Lower leg skin (tissue), 4 donors: ENCODE data around the gene NAV1. TPM values are rescaled to one million over a fixed set of nuclear protein-coding genes. Genes with fewer than 3 reads are reported as not detected.

Source experiments
- DNase-seq, 2 donors: peaks; one replicate each; pipeline ENCODE4 v3.0.0-alpha.2; 2019; ENCODE audit warnings: low spot score in 2 of 2
- H3K4me3 ChIP-seq: fragments of 200-600 bp; sonication (generic); 2 replicates; pipeline ENCODE4 v1.5.1; 2017; ENCODE audit warnings: mild to moderate bottlenecking, low read depth; ENCODE audit not compliant: poor library complexity, severe bottlenecking
- POLR2A ChIP-seq, 2 donors: fragments of 450-650 bp; IDR thresholded peaks; one replicate each; pipeline ENCODE4 v1.6.1; 2016 to 2017; ENCODE audit warnings: antibody characterized with exemption in 2 of 2, mild to moderate bottlenecking in 1 of 2, moderate library complexity in 1 of 2
- WGBS, 2 donors: methylation state at CpG; one replicate each; pipeline ENCODE4 v1.1.5; 2018; 5-methylcytosine and 5-hydroxymethylcytosine counted together
- intact Hi-C: fragments of 100-400 bp; cut with DNase I; formaldehyde crosslinking; loops from one replicate; pipeline ENCODE4 v1.15.0; 2023; ENCODE audit warnings: low total_unique reads
- total RNA-seq, 4 donors: library from RNA; depleted of rRNA; stranded (reverse); fragments of >200 nt; gene quantifications; one replicate each; pipeline ENCODE4 v1.1.0, GENCODE V29; 2016
- TF ChIP-seq, protein P1 (sequence below), 3 donors: fragments of 450-650 bp; IDR thresholded peaks; one replicate each; pipeline ENCODE4 v1.5.1; 2016; ENCODE audit warnings: antibody characterized with exemption in 3 of 3, mild to moderate bottlenecking in 3 of 3, moderate library complexity in 2 of 3

The NAV1 gene
- total RNA-seq, 4 donors from 2014 or later: 12.1 to 34.2 (median 19.2) TPM

- H3K4me3 ChIP-seq: no peak overlapping the region
- 80 to 83% methylated on average over 3 of the region's 3 CpGs for WGBS, 2 donors
- intact Hi-C loops: no loop called here
- no peak for DNase-seq
- TF ChIP-seq POLR2A (IDR thresholded peaks at IDR 0.05): no peak
- TF ChIP-seq, protein P1, sequence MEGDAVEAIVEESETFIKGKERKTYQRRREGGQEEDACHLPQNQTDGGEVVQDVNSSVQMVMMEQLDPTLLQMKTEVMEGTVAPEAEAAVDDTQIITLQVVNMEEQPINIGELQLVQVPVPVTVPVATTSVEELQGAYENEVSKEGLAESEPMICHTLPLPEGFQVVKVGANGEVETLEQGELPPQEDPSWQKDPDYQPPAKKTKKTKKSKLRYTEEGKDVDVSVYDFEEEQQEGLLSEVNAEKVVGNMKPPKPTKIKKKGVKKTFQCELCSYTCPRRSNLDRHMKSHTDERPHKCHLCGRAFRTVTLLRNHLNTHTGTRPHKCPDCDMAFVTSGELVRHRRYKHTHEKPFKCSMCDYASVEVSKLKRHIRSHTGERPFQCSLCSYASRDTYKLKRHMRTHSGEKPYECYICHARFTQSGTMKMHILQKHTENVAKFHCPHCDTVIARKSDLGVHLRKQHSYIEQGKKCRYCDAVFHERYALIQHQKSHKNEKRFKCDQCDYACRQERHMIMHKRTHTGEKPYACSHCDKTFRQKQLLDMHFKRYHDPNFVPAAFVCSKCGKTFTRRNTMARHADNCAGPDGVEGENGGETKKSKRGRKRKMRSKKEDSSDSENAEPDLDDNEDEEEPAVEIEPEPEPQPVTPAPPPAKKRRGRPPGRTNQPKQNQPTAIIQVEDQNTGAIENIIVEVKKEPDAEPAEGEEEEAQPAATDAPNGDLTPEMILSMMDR (IDR thresholded peaks at IDR 0.05): no peak
Observed at GRCh38 chr1:201502511-201502857, 36.4 kb upstream of the NAV1 start.

- no peak for TF ChIP-seq POLR2A (IDR thresholded peaks at IDR 0.05)
- TF ChIP-seq, protein P1 (IDR thresholded peaks at IDR 0.05): no peak
- no peak overlapping the region for H3K4me3 ChIP-seq
- DNase-seq: no peak
- WGBS, 2 donors: 39 to 41% methylated on average over 13 of the region's 13 CpGs
- intact Hi-C loops: no loop called here
Observed at GRCh38 chr1:201503397-201504176, 35.3 kb upstream of the NAV1 start.

- TF ChIP-seq, protein P1 (IDR thresholded peaks at IDR 0.05): no peak
- no peak for TF ChIP-seq POLR2A (IDR thresholded peaks at IDR 0.05)
- intact Hi-C loops: no loop called here
- no peak overlapping the region for H3K4me3 ChIP-seq
- no peak for DNase-seq
- WGBS, 2 donors: 58% methylated on average over 3 of the region's 3 CpGs
Observed at GRCh38 chr1:201504179-201504631, 34.7 kb upstream of the NAV1 start.

DNA sequence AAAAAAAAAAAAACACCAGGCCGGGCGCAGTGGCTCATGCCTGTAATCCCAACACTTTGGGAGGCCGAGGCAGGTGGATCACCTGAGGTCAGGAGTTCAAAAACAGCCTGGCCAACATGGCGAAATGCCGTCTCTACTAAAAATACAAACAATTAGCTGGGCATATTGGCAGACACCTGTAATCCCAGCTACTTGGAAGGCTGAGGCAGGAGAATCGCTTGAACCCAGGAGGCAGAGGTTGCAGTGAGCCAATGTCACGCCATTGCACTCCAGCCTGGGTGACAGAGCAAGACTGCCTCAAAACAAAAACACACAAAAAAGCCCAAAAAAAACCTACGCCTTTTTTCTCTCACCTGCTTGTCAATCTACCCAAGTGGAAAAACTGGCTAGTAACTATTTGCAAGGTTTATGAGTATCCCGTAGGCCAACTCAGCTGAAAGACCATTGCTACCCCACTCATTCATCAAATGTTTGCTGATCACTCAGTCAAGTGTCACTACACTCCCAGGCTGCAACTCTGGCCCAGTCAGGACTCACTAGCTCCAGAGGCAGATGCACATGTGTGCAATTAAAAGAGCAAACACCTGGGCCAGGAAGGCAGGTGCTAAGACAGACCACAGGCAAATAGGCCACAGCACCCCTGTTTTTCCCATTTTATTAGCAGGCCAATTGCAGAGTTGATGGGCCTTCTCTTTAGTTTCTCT is 34.0 kb upstream of the NAV1 start:
- intact Hi-C loops: no loop called here
- no peak for DNase-seq
- no peak for TF ChIP-seq POLR2A (IDR thresholded peaks at IDR 0.05)
- TF ChIP-seq, protein P1 (IDR thresholded peaks at IDR 0.05): no peak
- 75 to 85% methylated on average over 9 of the region's 9 CpGs for WGBS, 2 donors
- H3K4me3 ChIP-seq: no peak overlapping the region

GRCh38 chr1:201505503-201505890 is 33.4 kb upstream of the NAV1 start:
- intact Hi-C loops: no loop called here

More at GRCh38 chr1:201505503-201505890, 33.4 kb upstream of the NAV1 start:
- TF ChIP-seq POLR2A (IDR thresholded peaks at IDR 0.05): no peak
- TF ChIP-seq, protein P1 (IDR thresholded peaks at IDR 0.05): no peak
- 0 to 4% methylated on average over 4 of the region's 4 CpGs for WGBS, 2 donors
- no peak for DNase-seq
- no peak overlapping the region for H3K4me3 ChIP-seq
